Right lobe of liver (tissue), 4 donors: ENCODE results near the gene ANP32B.

Source experiments
- CTCF ChIP-seq, 4 donors: fragments of 200-600 bp in 3 of 4; fragments of 450-650 bp in 1 of 4; IDR thresholded peaks; one replicate each; pipeline versions ENCODE4 v1.5.1 to v1.8.0; 2016 to 2022; ENCODE audit warnings: antibody characterized with exemption in 4 of 4, mild to moderate bottlenecking in 2 of 4
- POLR2A ChIP-seq: fragments of 450-650 bp; IDR thresholded peaks from one replicate; pipeline ENCODE4 v1.6.1; 2017; ENCODE audit warnings: antibody characterized with exemption, mild to moderate bottlenecking
- donor health status: DM: no; HTN: no; CAD: no.
- donor health status: DM: no; HTN: no; CAD: no.
- donor health status: DM: no; HTN: yes; CAD: no.

DNA sequence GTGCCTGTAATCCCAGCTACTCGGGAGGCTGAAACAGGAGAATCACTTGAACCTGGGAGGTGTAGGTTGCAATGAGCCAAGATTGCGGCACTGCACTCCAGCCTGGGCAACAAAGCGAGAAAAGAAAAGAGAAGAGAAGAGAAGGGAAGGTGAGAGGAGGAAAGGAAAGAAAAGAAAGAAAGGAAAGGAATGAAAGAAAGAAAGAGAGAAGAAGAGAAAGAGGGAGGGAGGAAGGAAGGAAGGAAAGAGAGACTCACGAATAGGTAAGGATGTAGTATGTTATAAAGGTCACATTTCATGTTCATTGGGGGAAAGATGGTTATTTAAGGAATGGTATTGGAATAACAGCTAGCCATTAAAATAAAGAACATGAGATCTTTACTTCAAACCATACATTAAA lies 10.4 kb upstream of the ANP32B start:
- TF ChIP-seq CTCF (IDR thresholded peaks at IDR 0.05) = no peak
- TF ChIP-seq POLR2A = no peak
